GM18526 (cell line): ENCODE measurements around the gene STAT6.

Experiments used
- POLR2A ChIP-seq: IDR thresholded peaks from 3 replicates; pipeline ENCODE4 v1.6.1; 2011; ENCODE audit not compliant: insufficient read length; ENCODE audit errors: extremely low read depth

Gene STAT6

GRCh38 chr12:57150400-57151000, 39.3 kb upstream of the STAT6 start:
- TF ChIP-seq POLR2A: no peak

DNA sequence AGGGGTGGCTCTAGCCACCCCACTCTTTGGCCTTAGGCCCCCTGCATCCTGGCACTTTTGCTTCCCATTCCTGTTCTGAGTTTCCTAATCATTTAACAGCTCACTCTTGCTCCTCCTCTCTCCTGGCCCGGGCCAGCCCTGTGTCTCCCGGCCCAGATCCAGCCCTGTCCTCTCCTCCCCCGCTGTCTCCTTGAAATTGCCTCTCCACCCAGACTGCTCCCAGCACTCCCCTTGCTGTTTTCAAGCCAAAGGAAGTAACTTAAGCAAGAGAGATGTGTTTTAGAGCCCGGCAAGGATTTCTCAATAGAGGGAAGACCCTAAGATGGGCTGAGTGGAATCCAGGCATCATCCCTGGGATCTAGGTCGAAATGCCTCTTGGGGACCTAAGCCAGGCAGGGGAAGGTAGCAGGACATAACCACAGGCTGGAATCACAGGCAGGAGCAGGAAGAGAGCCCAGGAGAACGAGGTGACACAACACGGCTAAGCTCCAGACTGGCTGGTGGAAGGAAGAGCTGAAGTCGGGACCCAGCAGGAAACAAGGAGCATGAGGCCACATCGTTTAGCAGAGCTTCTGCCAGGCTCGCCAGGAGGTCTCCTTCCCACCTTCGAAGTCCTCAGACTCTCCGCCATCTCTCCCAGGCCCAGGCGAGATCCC, 38.2 kb upstream of the STAT6 start:
- no peak for TF ChIP-seq POLR2A

GRCh38 chr12:57148469-57149244, 37.5 kb upstream of the STAT6 start:
- TF ChIP-seq POLR2A: no peak

- TF ChIP-seq POLR2A: no peak
These were observed 36.1 kb upstream of the STAT6 start, which contains the start of gene LRP1-AS for GRCh38 chr12:57146961-57147944. Gene LRP1-AS, minus strand, starts transcription at chr12:57147619.

DNA sequence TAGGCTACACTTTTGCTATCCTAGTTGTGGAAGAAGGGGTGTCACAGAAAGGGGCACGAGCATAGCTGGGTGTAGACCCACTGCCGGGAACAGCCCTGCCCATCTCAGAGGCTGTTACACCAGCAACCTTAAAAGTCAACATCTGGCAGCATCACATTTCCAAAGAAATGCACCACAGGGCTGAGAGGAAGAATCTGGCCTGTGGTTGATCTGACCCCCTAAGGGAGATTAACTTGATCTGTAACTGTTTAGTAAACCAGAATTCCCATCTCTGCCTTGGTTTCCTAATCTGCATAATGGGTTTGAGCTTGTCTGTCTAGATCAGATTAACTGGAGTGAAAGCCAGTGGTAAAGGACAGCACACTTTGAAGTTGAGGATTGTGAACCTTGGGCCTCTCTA, 34.9 kb upstream of the STAT6 start:
- no peak for TF ChIP-seq POLR2A

DNA sequence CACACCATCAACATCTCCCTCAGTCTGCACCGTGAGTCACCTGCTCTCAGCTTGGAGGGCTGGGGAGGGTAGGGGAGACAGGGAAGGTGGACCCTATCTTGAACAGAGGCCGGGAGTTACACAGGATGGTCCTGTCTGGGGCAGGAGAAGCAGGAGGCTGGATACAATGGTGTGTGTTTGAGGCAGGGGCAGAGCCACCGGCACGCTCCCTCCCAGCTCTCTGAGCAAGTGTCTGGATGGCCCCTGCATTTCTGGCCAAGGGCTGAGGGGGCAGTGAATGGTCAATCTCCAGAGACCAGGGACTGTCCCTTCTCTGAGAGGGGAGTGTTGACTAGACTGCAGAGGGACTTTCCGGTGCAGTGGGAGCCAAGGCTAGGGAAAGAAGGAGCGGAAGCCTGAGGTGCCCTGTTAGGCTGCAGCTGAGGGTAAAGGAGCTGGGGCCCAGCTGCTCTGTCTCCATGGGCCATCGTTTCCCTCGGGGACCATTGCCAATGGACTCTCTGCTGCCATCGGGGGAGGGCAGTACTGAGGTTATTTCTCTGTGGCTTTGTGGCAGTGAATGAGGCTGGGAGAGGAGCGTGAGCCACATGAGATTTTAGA, 34.4 kb upstream of the STAT6 start:
- no peak for TF ChIP-seq POLR2A

DNA sequence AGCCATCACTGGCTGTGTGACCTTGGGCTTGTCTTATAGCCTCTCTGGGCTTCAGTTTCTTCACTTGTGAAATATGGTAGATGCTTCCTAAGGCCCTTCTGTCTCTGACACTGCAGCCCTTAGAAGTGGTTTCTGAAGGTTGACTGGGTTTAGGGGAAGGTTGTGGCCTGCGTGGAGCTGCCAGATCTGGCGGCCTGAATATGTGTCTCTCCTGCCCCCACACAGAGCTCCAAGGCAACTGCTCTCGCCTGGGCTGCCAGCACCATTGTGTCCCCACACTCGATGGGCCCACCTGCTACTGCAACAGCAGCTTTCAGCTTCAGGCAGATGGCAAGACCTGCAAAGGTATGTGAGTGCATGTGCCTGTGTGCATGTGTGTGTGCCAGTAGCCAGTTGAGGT, 32.3 kb upstream of the STAT6 start:
- TF ChIP-seq POLR2A: no peak

DNA sequence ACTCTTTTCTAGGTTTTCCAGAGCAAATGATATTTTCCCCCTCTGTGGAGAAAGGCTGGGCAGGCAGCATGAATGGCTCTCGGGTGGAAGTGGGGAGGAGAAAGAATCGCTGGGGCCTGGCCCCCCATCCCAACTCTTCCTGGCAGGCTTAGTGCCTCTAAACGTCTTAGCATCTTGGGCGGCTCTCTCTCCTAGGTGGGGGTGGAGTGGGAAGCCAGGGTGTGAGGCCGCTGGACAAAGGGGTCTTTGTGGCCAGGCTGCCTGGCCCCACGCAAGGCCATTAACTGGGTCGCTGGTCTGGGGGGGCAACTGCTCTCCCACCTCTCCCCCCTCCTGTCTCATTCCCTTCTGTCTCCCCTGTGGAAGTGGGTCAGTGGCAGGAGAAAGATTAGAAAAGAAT, 31.6 kb upstream of the STAT6 start:
- TF ChIP-seq POLR2A: no peak

GRCh38 chr12:57142121-57142520, 31.0 kb upstream of the STAT6 start:
- no peak for TF ChIP-seq POLR2A

DNA sequence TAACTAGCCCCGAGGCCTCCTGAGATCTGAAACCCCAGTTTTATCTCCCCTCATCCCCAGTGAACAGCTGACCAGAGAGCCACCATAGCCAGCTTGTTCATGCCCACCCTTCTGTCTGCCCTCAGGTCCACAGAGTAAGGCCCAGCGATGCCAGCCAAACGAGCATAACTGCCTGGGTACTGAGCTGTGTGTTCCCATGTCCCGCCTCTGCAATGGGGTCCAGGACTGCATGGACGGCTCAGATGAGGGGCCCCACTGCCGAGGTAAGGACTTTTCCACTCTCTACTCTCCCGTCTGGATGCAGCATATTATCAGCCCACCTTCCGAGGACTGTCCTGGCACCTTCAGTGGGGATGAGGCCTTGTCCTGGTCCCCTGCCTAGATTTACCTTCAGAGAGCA, 30.1 kb upstream of the STAT6 start:
- no peak for TF ChIP-seq POLR2A

GRCh38 chr12:57139796-57140649, 28.9 kb upstream of the STAT6 start:
- TF ChIP-seq POLR2A: no peak

DNA sequence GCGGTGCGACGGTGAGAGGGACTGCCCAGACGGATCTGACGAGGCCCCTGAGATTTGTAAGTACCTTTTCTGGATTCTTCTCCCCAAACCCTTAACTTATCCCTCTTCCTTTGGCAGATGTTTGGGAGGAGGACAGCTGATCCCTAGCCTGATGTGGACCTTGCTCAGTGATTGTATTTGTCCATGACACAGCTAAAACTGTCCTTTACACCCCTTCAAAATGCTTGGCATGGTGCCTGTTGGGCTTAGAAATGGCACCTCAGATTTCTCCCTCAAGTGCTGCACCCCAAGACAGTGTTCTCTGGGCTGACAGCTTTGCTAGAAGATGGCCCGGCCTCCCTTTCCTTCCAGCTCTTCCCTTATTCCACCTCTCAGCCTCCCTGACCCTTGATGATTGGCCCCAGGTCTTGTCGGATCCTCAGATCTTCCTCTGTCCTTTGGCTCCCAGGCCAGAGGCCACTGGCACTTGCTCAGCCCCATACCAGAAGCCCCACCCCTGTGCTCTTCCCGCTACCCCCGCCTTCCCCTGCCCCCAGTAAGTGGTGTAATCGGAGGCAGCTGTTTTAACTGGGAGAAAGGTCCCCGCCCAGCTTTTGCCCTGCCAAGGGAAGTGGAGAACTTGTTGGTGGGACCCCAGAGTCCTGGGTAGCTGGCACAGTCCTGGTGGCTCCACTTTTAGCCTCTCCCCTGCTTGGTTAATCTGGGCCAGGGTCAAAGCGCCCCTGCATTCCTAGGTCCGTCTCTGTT, 27.5 kb upstream of the STAT6 start:
- no peak for TF ChIP-seq POLR2A

DNA sequence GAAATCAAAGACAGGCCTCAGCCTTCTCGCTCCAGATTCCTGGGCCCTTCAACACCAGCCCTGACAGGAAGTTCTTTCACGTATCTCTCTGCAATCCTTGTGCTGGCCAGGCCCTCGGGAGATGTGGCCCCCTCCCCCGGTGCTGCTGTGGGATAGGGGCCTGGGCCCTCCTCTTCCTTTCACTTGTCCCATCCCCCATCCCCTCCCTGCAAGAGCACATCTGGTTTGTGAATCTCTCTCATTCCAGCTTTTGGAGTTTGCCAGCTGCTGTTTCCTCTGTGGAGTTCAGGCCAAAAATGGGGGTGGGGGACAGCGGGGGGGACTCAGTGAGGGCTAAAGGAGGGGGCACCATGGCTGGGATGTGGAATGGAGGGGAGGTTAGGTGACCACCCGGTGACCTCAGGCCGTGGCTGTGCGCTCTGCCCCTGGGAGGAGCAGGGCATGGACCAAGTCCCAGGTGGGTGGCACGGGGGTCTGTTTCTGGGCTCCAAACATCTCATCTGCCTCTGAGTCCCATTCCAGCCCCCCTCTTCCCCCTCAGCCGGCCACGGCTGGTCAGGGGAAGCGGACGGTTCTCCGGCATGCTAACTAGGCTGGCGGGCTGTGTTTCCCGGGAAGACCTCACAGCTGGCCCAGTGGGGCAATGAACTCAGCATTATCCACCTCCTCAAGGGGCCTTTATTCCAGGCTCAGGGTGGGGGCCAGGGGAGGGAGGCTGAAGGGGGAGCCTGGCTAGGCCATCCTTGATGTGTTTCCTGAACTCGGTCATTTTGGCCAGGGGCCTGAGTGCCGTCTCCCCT, 24.6 kb upstream of the STAT6 start:
- TF ChIP-seq POLR2A: no peak

GRCh38 chr12:57134949-57135348, 23.8 kb upstream of the STAT6 start:
- TF ChIP-seq POLR2A: no peak
